ENCODE measurements around the gene GAK.

DNA sequence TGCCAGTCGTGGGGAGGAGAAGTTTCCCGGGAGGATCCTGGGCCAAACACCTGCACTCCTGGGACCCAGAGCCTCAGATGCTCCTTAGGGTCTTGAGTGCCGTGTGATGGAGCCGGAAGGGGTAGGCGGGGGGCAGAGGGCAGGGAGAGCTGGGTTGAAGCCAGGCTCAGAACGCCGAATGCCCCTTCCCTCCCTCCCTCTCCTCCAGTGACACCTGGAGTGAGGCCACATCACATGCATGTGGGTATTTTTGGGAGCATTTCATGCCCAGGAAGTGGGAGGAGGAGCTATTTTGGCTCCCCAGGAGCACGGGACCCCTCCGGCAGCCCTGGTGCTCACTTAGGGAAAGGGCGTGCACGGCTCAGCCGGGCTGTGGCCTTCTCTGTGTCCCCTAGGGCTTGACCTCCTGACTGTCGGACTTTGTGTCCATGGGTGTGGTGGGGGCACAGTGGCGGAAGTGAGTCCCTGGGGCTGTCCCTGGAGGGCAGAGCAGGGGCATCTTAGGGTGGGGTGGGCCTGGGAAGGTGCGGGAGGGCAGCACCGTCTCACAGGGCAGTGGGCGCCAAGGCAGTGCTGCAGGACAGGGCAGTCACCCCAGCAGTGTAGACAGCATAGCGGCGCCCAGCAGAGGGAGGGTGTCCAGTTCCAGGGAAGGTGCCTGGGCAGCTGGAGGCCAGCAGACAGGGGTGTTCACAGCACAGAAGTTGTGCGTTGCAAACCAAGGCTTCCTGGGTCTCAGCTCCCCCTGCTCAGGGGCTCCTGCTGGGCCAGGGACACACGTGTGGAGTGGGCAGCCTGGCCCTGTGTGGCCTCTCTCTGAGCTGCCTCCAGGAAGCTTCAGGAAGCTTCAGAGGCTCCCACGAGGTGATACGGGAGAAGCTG lies 101.3 kb downstream of the GAK start:
- TF ChIP-seq EP300 (IDR thresholded peaks at IDR 0.05) = no peak
- TF ChIP-seq, protein P1, sequence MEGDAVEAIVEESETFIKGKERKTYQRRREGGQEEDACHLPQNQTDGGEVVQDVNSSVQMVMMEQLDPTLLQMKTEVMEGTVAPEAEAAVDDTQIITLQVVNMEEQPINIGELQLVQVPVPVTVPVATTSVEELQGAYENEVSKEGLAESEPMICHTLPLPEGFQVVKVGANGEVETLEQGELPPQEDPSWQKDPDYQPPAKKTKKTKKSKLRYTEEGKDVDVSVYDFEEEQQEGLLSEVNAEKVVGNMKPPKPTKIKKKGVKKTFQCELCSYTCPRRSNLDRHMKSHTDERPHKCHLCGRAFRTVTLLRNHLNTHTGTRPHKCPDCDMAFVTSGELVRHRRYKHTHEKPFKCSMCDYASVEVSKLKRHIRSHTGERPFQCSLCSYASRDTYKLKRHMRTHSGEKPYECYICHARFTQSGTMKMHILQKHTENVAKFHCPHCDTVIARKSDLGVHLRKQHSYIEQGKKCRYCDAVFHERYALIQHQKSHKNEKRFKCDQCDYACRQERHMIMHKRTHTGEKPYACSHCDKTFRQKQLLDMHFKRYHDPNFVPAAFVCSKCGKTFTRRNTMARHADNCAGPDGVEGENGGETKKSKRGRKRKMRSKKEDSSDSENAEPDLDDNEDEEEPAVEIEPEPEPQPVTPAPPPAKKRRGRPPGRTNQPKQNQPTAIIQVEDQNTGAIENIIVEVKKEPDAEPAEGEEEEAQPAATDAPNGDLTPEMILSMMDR (IDR thresholded peaks at IDR 0.05) = no peak
